GM12891 (cell line): ENCODE results near the gene RNF7.

Source experiments
- PAX5 ChIP-seq: IDR thresholded peaks from 2 replicates; pipeline ENCODE4 v1.6.1; 2011; ENCODE audit warnings: low read length, moderate library complexity, mild to moderate bottlenecking; ENCODE audit not compliant: insufficient read depth, severe bottlenecking
- POLR2A ChIP-seq: IDR thresholded peaks from 2 replicates; pipeline ENCODE4 v1.6.1; 2011; ENCODE audit warnings: low read depth, low read length, control low read depth
- POLR2AphosphoS5 ChIP-seq: IDR thresholded peaks from 2 replicates; pipeline ENCODE4 v1.6.1; 2011; ENCODE audit warnings: low read depth, low read length, control low read depth
- POU2F2 ChIP-seq: IDR thresholded peaks from 2 replicates; pipeline ENCODE4 v1.6.1; 2011; ENCODE audit warnings: low read depth, mild to moderate bottlenecking, control low read depth, low read length, moderate library complexity
- SPI1 ChIP-seq: IDR thresholded peaks from 2 replicates; pipeline ENCODE4 v1.6.1; 2011; ENCODE audit warnings: low read depth, low read length, control low read depth
- TAF1 ChIP-seq: IDR thresholded peaks from 2 replicates; pipeline ENCODE4 v1.6.1; 2011; ENCODE audit warnings: low read depth, low read length, control low read depth

GRCh38 chr3:141728355-141728892 is 9.7 kb upstream of the RNF7 start:
- TF ChIP-seq TAF1 (no peak), POLR2A (no peak), POLR2AphosphoS5 (no peak), SPI1 (no peak), PAX5 (no peak), POU2F2 (no peak)
